LHCN-M2 (cell line): Measurements from ENCODE around the gene CYB5D1. TPM values are rescaled to one million over a fixed set of nuclear protein-coding genes. Genes with fewer than 3 reads are reported as not detected.

Experiments
- DNase-seq: peaks from one replicate; pipeline ENCODE4 v3.0.0-alpha.2; 2012; ENCODE audit warnings: low read depth
- polyA plus RNA-seq: library from polyadenylated mRNA; unstranded; fragments of >200 nt; gene quantifications from one replicate; pipeline ENCODE4 v1.2.1, GENCODE V29; 2012; ENCODE audit warnings: missing spikeins
- total RNA-seq: library from RNA; depleted of rRNA; stranded (reverse); fragments of >200 nt; gene quantifications from 2 replicates; pipeline ENCODE4 v1.2.3, GENCODE V29; 2014; rRNA removed

CYB5D1 gene
- 5.6 and 7.8 TPM in 2 replicates for total RNA-seq
- polyA plus RNA-seq, result 4.1 TPM

- peak; percentile 94 for DNase-seq
Observed at GRCh38 chr17:7857713-7858521, at the start of gene CYB5D1. CYB5D1 (plus strand) TSS chr17:7858003; CDS start chr17:7858135, 132 bp downstream.

DNA sequence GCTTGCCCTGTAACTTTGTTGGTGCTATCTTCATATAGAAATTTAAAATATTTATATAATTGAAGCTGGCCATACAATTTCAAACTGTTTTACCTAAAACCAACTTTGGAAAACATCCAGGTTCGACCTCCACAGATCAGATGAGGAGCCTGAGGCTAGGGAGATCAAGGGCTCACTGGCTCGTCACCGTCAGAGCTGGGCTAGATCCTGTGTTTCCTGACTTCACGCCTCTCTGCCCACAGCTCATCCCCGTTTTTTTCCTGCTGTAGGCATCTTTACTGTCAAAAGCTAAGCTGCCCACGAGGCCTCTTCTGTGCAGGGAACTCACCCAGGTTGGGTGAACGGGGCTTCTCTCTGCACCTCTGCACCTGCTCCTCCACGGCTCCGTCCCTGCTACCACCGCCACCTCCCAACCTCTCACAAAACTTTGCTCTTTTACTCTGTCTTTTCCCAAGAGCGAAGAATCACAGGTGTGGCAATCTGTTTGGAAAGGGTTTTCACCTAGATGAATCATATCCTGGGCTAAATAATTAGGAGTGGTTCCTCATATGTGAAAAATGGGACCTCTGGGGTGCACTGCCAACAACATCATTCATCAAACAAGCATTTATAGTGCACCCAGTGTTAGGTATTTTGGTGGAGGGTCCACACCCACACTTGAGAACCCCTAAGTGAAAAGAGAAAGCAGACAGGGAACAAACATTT, 48.6 kb upstream of the CYB5D1 start:
- DNase-seq, result no peak

DNA sequence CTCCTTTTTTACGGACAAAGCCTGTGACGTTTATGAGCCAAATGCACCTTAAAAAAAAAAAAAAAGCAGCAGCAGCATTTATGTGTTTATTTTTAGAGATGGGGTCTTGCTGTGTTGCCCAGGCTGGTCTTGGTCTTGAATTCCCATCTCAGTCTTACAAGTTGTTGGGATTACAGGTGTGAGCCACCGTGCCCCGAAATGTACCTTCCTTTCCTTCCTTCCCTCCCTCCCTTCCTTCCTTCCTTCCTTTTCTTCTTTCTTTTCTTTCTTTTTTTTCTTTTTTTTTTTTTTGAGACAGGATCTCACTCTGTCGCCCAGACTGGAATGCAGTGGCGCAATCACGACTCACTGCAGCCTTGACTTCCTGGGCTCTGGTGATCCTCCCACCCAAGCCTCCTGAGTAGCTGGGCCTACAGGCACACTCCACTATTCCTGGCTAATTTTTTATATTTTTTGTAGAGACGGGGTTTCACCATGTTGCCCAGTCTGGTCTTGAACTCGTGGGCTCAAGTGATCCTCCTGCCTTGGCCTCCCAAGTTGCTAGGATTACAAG, 47.9 kb upstream of the CYB5D1 start:
- DNase-seq, result peak; percentile 7

GRCh38 chr17:7811251-7811650, 46.6 kb upstream of the CYB5D1 start:
- no peak for DNase-seq

GRCh38 chr17:7814969-7815368, 42.8 kb upstream of the CYB5D1 start:
- DNase-seq, result no peak

DNA sequence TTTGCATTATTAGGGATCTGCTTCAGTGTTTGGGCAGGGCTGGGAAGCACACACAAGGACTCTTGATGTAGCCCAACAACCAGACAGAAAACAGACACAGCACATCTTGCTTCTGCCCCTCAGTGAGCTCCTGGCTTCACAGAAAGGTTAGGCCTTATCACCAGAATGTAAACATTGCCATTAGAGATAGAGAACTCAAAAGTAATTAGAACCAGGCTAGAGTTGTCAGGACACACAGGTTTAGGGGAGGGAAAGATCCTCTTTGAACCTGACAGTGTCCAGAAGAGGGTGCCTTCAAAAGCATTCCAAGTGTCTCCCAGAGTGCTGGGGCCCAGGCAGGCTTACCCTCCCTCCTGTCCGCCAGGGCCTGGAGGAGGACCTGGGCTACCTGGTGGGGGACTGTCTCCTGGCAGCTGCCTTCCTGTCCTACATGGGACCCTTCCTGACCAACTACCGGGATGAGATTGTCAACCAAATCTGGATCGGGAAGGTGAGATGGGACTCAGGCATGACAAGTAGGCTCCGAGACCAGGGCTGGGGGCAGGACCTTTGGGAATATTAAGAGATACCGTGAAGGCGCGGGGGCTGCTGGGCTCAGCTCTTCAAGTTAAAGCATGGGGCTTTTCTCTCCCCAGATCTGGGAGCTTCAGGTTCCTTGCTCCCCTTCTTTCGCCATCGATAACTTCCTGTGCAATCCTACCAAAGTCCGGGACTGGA, 40.7 kb upstream of the CYB5D1 start:
- no peak for DNase-seq

DNA sequence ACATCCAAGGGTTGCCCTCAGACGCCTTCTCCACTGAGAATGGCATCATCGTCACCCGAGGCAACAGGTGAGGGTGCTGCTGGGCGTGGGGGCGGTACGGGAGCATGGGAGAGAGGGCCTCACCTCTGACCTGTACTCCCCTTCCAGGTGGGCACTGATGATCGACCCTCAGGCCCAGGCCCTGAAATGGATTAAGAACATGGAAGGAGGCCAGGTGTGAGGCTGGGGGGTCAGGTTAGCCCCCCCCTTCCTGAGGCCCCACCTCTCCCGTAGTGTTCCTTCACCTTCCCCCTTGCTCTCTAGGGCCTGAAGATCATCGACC, 40.2 kb upstream of the CYB5D1 start:
- DNase-seq, result no peak

- DNase-seq, result no peak
Observed at GRCh38 chr17:7818026-7818425, 39.8 kb upstream of the CYB5D1 start.

- DNase-seq, result no peak
Observed at GRCh38 chr17:7818746-7819645, 38.8 kb upstream of the CYB5D1 start.

DNA sequence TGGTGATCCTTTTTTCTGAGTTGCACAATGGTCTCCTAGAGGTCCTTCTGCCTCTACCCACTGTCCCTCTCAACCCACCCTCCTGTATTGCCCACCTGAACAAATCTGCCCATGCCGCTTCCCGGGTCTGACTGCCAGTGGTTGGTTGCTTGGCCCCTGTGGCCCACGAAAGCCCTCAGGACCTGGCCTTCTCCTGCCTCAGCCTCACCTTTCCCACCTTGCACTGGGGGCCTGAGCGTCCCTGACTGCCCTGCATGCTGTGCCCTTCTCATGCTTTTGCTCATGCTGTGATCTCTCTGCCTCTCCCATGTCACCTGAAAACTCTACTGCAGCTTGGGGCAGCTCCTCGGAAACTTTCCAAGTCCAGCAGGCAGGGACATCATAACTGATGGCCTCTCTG, 37.6 kb upstream of the CYB5D1 start:
- no peak for DNase-seq

GRCh38 chr17:7822126-7822525, 35.7 kb upstream of the CYB5D1 start:
- no peak for DNase-seq

DNA sequence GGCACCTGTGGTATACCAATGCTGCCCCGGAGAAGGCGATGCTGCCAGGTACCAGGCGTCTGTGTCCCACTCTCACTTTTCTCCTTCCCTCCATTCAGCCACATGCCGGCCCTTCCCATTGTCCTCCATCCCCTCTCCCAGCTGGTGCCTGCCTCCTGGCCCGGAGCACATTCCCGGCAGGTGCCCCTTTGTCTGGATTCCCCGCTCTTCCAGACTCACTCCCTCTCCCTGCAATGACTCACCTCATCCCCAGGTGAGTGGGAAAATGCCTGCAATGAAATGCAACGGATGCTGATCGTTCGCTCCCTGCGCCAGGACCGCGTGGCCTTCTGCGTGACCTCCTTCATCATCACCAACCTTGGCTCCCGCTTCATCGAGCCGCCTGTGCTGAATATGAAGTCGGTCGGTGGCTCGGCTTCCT, 34.2 kb upstream of the CYB5D1 start:
- no peak for DNase-seq

GRCh38 chr17:7824021-7824924, 33.5 kb upstream of the CYB5D1 start:
- no peak for DNase-seq

- DNase-seq, result peak; percentile 27
Observed at GRCh38 chr17:7825206-7825990, 32.4 kb upstream of the CYB5D1 start.

GRCh38 chr17:7830616-7831015, 27.2 kb upstream of the CYB5D1 start:
- no peak for DNase-seq

DNA sequence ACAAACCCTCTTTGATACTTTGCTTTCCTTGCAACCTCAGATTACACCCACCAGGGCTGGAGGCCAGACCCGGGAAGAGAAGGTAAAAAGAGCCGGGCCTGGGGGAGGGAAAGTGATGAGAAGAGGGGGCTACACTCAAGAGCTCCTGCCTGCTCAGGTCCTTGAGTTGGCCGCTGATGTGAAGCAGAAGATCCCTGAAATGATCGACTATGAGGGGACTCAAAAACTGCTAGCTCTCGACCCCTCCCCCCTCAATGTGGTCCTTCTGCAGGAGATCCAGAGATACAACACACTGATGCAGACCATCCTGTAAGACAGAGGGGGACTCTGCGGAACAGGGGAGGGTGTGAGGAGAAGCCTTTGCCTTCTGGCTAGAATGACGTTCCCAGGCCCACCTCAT, 26.6 kb upstream of the CYB5D1 start:
- DNase-seq, result no peak

DNA sequence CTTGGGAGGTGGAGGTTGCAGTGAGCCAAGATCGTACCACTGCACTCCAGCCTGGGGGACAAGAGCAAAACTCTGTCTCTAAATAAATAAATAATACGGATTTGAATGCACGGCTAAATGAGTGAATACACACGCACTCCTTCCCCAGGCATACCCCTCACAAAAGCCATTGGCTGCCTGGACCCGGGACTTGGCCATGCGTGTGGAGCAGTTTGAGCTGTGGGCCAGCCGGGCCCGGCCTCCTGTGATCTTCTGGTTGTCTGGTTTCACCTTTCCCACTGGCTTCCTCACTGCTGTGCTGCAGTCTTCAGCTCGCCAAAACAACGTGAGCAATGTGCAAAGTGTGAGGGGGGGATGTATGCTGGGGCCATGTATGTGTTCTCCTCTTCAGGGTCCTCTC, 25.4 kb upstream of the CYB5D1 start:
- DNase-seq, result no peak

GRCh38 chr17:7833011-7833794, 24.6 kb upstream of the CYB5D1 start:
- no peak for DNase-seq
